T-helper 1 cell treated with Interleukin-12 subunit alpha and Interleukin-12 subunit beta and Interleukin-4 antibody, amounts not matched to agents 30 μg/mL and 1 μg/mL, for 36 hours (primary cell): ENCODE measurements around the gene CRISPLD2.

ENCODE experiments used
- H3K27ac Mint-ChIP-seq: one replicate; pipeline ENCODE4 v1.8.0; 2021; ENCODE audit warnings: mild to moderate bottlenecking, mixed read lengths
- H3K27me3 Mint-ChIP-seq: one replicate; pipeline ENCODE4 v1.8.0; 2021; ENCODE audit warnings: low read depth, mixed read lengths
- H3K36me3 Mint-ChIP-seq: one replicate; pipeline ENCODE4 v1.8.0; 2021; ENCODE audit warnings: low read depth, mixed read lengths
- H3K4me1 Mint-ChIP-seq: one replicate; pipeline ENCODE4 v1.8.0; 2021; ENCODE audit warnings: low read depth, mixed read lengths
- H3K4me3 Mint-ChIP-seq: one replicate; pipeline ENCODE4 v1.8.0; 2021; ENCODE audit warnings: mild to moderate bottlenecking, moderate library complexity, mixed read lengths
- H3K9me3 Mint-ChIP-seq: one replicate; pipeline ENCODE4 v1.8.0; 2021; ENCODE audit warnings: mixed read lengths

CRISPLD2 gene

DNA sequence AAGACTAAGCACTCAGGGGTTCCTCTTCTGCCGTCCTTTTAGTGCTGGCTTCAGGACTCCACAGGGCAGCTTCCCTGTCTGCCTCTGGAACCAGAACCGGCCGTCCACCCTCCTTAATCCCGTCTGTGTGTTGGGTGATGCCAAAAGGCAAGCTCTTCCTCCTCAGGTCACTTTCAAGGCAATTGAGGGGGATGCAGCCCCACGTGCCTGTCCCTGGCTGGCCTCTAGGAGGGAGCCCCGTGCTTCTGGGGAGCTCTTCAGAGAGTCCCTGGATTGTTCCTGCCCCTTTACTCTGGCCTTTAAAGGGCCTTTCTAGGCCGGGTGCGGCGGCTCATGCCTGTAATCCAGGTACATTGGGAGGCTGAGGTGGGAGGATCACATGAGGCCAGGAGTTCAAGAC lies 77.1 kb downstream of the CRISPLD2 start:
- Mint-ChIP-seq H3K9me3 (no peaks in the 10 kb centered on the region), H3K27me3 (peaks cover 3% of the 10 kb centered on the region), H3K36me3 (no peaks in the 10 kb centered on the region), H3K27ac (no peak overlapping the region), H3K4me1 (peaks cover 6% of the 10 kb centered on the region), H3K4me3 (no peak overlapping the region)

DNA sequence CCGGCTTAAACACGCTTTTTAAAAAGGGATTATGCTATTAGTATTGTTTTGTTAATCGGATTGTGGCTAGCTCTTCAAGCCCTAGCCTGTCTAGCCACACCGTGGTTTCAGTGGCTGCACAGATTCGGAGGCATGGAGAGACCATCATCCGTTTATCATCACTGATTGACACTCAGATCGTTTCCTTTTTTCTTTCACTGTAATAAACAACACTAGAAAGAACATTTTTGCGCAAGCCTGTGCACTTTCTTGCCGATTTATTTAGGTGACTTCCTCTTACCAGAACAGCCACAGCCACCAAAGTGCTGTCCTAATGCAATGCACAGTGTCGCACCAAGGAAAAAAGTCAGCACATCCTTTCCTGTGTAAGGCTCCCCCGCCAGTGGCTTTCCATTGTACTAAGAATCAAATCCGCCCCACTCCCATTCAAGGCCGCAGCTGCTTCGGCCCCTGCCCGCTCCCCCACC lies 78.2 kb downstream of the CRISPLD2 start:
- Mint-ChIP-seq H3K27ac (no peak overlapping the region), H3K4me1 (peaks cover 6% of the 10 kb centered on the region), H3K9me3 (no peaks in the 10 kb centered on the region), H3K4me3 (no peak overlapping the region), H3K27me3 (peaks cover 3% of the 10 kb centered on the region), H3K36me3 (no peaks in the 10 kb centered on the region)

DNA sequence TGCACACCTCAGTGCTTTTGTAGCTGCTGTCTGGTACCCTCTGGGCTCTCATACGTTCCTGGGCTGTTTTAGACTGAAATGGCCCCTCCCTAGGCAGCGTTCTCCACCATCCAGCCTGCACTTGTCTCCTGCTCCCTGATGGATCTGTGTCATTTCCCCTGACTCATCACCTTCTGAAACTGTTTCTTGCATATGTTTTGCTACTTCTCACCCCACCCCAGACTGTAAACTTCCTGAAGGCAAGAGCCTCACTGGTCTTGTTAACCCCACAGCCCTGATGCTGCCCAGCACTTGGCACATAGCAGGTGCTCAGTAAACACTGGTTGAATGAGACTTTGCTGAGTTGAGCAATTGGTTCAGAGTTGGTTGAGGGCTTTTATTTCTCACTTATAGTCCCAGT lies 78.7 kb downstream of the CRISPLD2 start:
- peaks cover 6% of the 10 kb centered on the region for H3K4me1 Mint-ChIP-seq
- H3K36me3 Mint-ChIP-seq = no peaks in the 10 kb centered on the region
- no peak overlapping the region for H3K4me3 Mint-ChIP-seq
- H3K9me3 Mint-ChIP-seq = no peaks in the 10 kb centered on the region
- H3K27ac Mint-ChIP-seq = no peak overlapping the region
- H3K27me3 Mint-ChIP-seq = peaks cover 3% of the 10 kb centered on the region

DNA sequence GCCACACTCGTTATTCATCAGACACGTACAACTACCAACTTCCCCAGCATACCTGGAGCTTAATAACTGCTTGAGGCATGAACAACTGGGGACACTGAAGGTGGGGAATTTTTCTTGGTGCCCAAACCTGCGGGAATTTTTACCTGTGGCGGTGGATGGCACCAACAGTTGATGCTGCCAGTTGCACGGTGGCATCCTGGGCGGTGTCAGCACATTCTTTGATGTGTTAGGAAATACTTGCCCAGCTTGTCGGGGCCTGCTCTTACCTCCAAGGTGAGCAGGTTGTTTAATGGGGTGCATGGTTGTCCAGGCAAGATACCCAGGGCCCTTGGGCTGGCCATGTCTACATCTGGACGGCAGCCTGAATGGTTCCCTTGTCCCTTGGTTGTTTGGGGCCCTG lies 79.6 kb downstream of the CRISPLD2 start:
- peaks cover 3% of the 10 kb centered on the region for H3K27me3 Mint-ChIP-seq
- H3K4me3 Mint-ChIP-seq = no peak overlapping the region
- peaks cover 6% of the 10 kb centered on the region for H3K4me1 Mint-ChIP-seq
- H3K27ac Mint-ChIP-seq = no peak overlapping the region
- H3K9me3 Mint-ChIP-seq = no peaks in the 10 kb centered on the region
- no peaks in the 10 kb centered on the region for H3K36me3 Mint-ChIP-seq

DNA sequence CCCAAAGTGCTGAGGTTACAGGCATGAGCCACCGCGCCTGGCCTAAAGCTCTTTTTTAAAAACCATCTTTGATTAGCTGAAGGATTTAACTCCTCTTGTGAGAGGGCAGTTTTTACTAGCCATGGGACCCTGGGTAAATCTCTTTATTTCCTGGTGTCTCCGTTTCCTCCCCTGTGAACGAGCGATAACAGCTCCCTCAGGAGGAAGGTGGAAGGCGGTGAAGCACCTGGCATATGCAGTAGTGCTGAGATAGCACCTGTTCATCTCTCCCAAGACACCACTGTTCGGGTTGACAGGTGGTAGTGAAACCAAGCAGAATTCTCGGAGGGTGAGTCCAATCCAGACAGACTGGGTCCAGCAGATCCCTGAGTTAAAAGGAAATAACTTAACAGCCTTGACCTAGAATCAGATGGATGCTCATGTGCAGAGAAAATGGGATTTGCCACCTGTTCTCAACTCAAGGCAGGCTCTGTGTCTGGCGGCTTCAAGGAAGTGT lies 86.2 kb downstream of the CRISPLD2 start:
- Mint-ChIP-seq H3K27ac (no peak overlapping the region), H3K27me3 (no peaks in the 10 kb centered on the region), H3K4me3 (no peak overlapping the region), H3K36me3 (no peaks in the 10 kb centered on the region), H3K4me1 (no peaks in the 10 kb centered on the region), H3K9me3 (no peaks in the 10 kb centered on the region)

DNA sequence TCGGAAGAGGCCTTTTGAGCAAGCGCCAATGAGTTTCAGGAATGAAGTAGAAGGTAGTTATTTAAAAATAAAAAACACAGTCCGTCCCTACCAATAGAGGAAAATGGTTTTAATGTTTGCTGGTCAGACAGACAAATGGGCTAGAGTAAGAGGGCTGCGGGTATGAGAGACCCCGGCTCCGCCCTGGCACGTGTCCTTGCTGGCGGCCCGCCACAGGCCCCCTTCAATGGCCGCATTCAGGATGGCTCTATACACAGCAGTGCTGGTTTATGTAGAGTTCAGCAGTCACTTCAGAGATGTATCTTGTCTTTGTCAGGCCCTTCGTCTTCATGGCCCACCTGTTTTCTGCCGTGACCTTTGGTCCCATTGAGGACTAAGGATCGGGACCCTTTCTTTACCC lies 87.3 kb downstream of the CRISPLD2 start:
- Mint-ChIP-seq H3K27ac (no peak overlapping the region), H3K36me3 (no peaks in the 10 kb centered on the region), H3K4me3 (no peak overlapping the region), H3K27me3 (no peaks in the 10 kb centered on the region), H3K4me1 (no peaks in the 10 kb centered on the region), H3K9me3 (no peaks in the 10 kb centered on the region)

DNA sequence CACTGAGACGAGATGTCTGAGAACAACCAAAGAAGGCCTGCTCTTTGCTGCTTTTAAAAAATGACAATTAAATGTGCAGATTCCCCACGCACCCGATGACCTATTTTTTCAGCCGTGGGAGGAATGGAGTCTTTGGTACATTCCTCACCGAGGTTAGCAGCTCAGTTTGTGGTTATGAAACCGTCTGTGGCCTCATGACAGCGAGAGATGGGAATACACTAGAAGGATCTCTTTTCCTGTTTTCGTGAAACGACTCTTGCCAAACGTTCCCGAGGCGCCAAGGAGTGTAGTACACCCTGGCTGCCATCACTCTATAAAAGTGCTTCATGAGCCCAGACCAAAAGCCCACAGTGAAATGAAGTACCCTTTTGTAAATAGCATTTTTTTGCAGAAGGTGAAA lies 87.8 kb downstream of the CRISPLD2 start:
- Mint-ChIP-seq H3K4me3 (no peak overlapping the region), H3K4me1 (no peaks in the 10 kb centered on the region), H3K27me3 (no peaks in the 10 kb centered on the region), H3K27ac (no peak overlapping the region), H3K9me3 (no peaks in the 10 kb centered on the region), H3K36me3 (no peaks in the 10 kb centered on the region)

DNA sequence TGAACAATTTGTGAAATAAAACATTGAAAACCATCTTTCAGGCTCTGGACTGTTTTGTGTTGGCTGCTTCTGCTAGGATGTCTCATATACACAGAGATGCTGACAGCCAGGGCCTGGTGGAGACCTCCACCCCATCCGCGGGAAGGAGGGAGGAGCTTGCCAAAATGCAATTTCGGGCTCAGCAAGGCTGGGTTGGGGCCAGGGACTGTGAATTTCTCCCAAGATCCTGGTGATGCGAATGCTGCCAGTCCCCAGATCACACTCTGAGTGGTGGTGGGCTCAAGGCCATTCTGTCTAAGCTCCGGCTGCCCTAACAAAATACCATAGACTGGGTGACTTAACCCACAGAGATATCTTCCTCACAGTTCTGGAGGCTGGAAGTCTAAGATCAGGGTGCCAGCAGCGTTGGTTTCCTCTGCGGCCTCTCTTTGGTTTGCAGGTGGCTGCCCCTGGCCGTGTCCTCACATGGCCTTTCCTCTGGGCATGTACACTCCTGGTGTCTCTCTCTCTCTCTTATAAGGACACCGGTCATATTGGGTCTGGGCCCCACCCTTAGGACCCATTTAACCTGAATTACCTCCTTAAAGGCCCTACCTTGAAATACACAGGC lies 89.8 kb downstream of the CRISPLD2 start:
- H3K4me3 Mint-ChIP-seq = no peak overlapping the region
- no peaks in the 10 kb centered on the region for H3K9me3 Mint-ChIP-seq
- no peaks in the 10 kb centered on the region for H3K36me3 Mint-ChIP-seq
- no peak overlapping the region for H3K27ac Mint-ChIP-seq
- peaks cover 3% of the 10 kb centered on the region for H3K27me3 Mint-ChIP-seq
- H3K4me1 Mint-ChIP-seq = no peaks in the 10 kb centered on the region

DNA sequence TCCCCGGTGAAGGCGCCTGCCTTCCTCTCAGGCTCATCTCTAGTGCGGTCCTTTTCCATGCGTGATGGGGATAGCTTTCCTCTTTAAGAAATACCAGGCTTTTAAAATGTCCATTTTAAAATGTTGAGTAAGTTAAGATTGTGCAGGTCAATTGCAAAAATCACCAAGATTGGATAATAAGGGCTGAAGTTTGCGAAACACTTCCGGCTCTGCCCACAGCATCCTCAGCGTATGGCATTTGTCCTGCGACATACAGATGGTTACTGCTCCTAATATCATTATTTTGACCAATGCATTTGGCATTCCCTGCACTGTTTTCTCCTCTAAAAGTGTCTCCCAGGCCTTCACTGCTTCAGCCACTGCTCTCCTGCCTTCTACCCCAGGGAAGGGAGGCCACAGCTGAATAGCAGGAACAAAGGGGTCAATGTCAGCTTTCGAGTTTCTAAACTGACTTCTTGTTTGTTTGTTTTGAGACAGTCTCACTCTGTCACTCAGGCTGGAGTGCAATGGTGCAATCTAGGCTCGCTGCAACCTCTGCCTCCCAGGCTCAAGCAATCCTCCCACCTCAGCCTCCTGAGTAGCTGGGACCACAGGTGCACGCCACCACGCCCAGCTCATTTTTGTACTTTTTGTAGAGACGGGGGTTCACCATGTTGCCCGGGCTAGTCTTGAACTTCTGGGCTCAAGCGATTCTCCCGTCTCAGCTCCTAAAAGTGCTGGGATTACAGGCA lies 91.9 kb downstream of the CRISPLD2 start:
- no peaks in the 10 kb centered on the region for H3K36me3 Mint-ChIP-seq
- H3K27ac Mint-ChIP-seq = no peak overlapping the region
- H3K9me3 Mint-ChIP-seq = no peaks in the 10 kb centered on the region
- H3K4me3 Mint-ChIP-seq = no peak overlapping the region
- H3K27me3 Mint-ChIP-seq = peaks cover 10% of the 10 kb centered on the region
- H3K4me1 Mint-ChIP-seq = no peaks in the 10 kb centered on the region

DNA sequence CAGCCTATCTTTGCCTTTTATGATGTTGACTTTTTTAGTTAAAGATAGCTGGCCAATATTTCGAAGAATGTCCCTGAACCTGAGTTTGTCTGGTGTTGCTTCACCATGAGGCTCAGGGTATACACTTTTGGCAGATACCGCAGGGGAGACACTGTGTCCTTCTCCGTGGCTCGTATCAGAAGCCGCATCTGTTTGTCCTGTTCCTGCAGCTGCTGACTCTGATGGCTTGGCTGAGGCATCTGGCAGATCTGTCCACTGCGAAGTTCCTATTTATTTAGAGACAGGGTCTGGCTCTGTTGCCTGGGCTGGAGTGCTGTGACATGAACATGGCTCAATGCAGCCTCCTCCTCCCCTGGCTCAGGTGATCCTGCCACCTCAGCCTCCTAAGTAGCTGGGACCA lies 93.5 kb downstream of the CRISPLD2 start:
- H3K27ac Mint-ChIP-seq = no peak overlapping the region
- no peaks in the 10 kb centered on the region for H3K4me1 Mint-ChIP-seq
- no peaks in the 10 kb centered on the region for H3K36me3 Mint-ChIP-seq
- H3K27me3 Mint-ChIP-seq = peaks cover 14% of the 10 kb centered on the region
- H3K9me3 Mint-ChIP-seq = no peaks in the 10 kb centered on the region
- no peak overlapping the region for H3K4me3 Mint-ChIP-seq

DNA sequence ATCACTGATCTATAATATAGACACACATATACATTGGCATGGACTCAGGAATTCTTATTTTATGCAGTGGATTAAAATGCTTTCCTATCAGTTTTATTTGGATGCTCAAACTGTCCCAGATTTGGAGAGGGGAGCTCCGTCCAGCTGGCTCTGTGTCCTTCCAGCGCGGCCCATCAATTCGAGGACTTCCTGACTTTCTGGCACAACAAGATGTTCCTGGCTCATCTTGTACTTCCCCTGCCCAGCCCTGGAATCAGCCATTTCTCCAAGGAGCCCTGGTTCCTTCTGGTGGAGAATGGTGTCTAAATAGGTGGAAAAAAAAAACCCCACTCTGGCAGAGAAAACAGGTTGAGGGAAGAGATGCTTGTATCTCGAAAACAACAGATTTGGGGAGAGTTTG lies 94.5 kb downstream of the CRISPLD2 start:
- Mint-ChIP-seq H3K36me3 (no peaks in the 10 kb centered on the region), H3K4me1 (no peaks in the 10 kb centered on the region), H3K9me3 (no peaks in the 10 kb centered on the region), H3K27me3 (peaks cover 24% of the 10 kb centered on the region), H3K27ac (no peak overlapping the region), H3K4me3 (no peak overlapping the region)

DNA sequence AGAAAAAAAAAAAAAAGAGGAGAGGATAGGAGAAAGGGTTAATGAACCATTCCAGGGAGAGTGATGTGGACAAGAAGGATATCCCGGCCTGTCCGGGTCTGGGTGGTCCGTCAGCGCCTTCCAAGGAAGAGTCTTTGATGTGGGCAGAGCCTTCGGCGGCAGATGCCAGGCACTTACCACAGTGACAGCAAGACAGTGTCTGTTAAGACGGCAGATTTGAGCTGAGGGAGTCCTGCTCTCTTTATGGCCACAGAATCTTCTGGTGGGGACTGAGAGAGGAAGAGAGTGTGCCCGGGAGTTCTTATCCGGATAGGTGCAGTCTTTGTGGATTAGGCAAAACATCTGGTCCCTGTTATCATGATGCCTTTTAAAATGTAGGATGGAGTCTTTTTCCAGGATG lies 96.4 kb downstream of the CRISPLD2 start:
- no peaks in the 10 kb centered on the region for H3K9me3 Mint-ChIP-seq
- peaks cover 27% of the 10 kb centered on the region for H3K27me3 Mint-ChIP-seq
- no peaks in the 10 kb centered on the region for H3K4me1 Mint-ChIP-seq
- H3K4me3 Mint-ChIP-seq = no peak overlapping the region
- no peak overlapping the region for H3K27ac Mint-ChIP-seq
- H3K36me3 Mint-ChIP-seq = no peaks in the 10 kb centered on the region

DNA sequence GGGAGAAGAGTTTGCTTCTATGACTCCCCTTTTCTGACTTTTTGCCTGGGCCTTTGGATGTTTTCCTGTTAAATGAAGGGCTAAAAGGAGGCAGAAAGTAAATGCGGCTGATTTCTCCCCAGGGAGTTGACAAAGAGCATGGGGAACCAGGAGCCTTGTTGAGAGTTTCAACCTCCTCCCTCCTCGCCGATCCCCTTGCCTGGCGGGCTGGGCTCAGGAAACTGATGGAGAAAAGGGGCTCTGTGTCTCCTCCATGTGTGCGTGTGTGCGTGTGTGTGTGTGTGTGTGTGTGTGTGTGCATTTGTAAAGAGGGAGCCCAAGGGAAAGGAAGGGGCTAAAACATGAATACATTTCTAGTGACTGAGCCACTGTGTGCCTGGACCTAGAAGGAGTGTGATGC lies 97.1 kb downstream of the CRISPLD2 start:
- no peaks in the 10 kb centered on the region for H3K9me3 Mint-ChIP-seq
- no peak overlapping the region for H3K4me3 Mint-ChIP-seq
- no peaks in the 10 kb centered on the region for H3K4me1 Mint-ChIP-seq
- H3K27ac Mint-ChIP-seq = no peak overlapping the region
- peaks cover 27% of the 10 kb centered on the region for H3K27me3 Mint-ChIP-seq
- H3K36me3 Mint-ChIP-seq = no peaks in the 10 kb centered on the region

DNA sequence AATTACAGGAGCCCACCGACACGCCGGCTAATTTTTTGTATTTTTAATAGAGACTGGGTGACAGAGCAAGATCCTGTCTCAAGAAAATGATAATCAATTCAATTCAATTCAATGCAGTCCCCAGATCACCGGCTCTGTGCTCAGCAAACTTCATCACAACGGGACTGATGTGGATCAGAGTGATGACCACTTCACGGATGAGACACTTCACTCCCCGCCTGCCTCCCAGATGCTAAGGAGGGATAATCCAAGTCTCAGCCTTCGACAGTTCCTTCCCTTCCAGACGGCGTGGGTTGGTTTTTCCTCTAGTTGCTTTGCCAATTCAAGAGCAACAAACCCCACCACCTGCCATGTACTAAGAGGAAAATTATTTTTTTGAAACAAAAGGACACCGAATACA lies 97.7 kb downstream of the CRISPLD2 start:
- H3K9me3 Mint-ChIP-seq = no peaks in the 10 kb centered on the region
- H3K27me3 Mint-ChIP-seq = peaks cover 27% of the 10 kb centered on the region
- no peak overlapping the region for H3K27ac Mint-ChIP-seq
- H3K4me1 Mint-ChIP-seq = no peaks in the 10 kb centered on the region
- no peaks in the 10 kb centered on the region for H3K36me3 Mint-ChIP-seq
- no peak overlapping the region for H3K4me3 Mint-ChIP-seq
